ENCODE measurements around the gene CCNY.

The CCNY gene

GRCh38 chr10:35545878-35546590, 209.7 kb downstream of the CCNY start:
- Histone ChIP-seq H2AFZ (ENCODE audit: low read depth, low read length) (no peak overlapping the region), H3K9ac (ENCODE audit: low read length) (no peak overlapping the region), H3K27ac (ENCODE audit: low read length) (no peak overlapping the region), H3K79me2 (ENCODE audit: low read length) (no peaks in the 10 kb centered on the region), H3K4me2 (ENCODE audit: low read length) (no peak overlapping the region), H4K20me1 (ENCODE audit: insufficient read depth, low read length) (no peaks in the 10 kb centered on the region), H3K36me3 (replicated peaks; ENCODE audit: low read depth, low read length) (no peaks in the 10 kb centered on the region), H3K4me1 (ENCODE audit: low read length) (no peaks in the 10 kb centered on the region), H3K4me3 (ENCODE audit: low read length) (no peak overlapping the region), H3K27me3 (ENCODE audit: low read depth, low read length) (no peaks in the 10 kb centered on the region), H3K9me3 (ENCODE audit: insufficient read depth, low read length) (no peaks in the 10 kb centered on the region)
- TF ChIP-seq EZH2phosphoT487 (IDR thresholded peaks at IDR 0.05; ENCODE audit: low read depth) (no peak), CTCF (IDR thresholded peaks at IDR 0.05; ENCODE audit: low read depth, low read length) (no peak)

GRCh38 chr10:35546824-35547225, 210.5 kb downstream of the CCNY start:
- Histone ChIP-seq H3K4me2 (ENCODE audit: low read length) (no peak overlapping the region), H3K9ac (ENCODE audit: low read length) (no peak overlapping the region), H2AFZ (ENCODE audit: low read depth, low read length) (no peak overlapping the region), H3K36me3 (replicated peaks; ENCODE audit: low read depth, low read length) (no peaks in the 10 kb centered on the region), H3K27me3 (ENCODE audit: low read depth, low read length) (no peaks in the 10 kb centered on the region), H3K4me1 (ENCODE audit: low read length) (no peaks in the 10 kb centered on the region), H3K27ac (ENCODE audit: low read length) (no peak overlapping the region), H4K20me1 (ENCODE audit: insufficient read depth, low read length) (no peaks in the 10 kb centered on the region), H3K9me3 (ENCODE audit: insufficient read depth, low read length) (no peaks in the 10 kb centered on the region), H3K4me3 (ENCODE audit: low read length) (no peak overlapping the region), H3K79me2 (ENCODE audit: low read length) (no peaks in the 10 kb centered on the region)
- TF ChIP-seq CTCF (IDR thresholded peaks at IDR 0.05; ENCODE audit: low read depth, low read length) (no peak), EZH2phosphoT487 (IDR thresholded peaks at IDR 0.05; ENCODE audit: low read depth) (no peak)

GRCh38 chr10:35552650-35553342, 216.5 kb downstream of the CCNY start:
- no peaks in the 10 kb centered on the region for H3K36me3 ChIP-seq (replicated peaks; ENCODE audit: low read depth, low read length)
- H3K27ac ChIP-seq (ENCODE audit: low read length) = no peak overlapping the region
- H3K9ac ChIP-seq (ENCODE audit: low read length) = no peak overlapping the region
- TF ChIP-seq CTCF (IDR thresholded peaks at IDR 0.05; ENCODE audit: low read depth, low read length) = no peak
- no peak for TF ChIP-seq EZH2phosphoT487 (IDR thresholded peaks at IDR 0.05; ENCODE audit: low read depth)
- no peak overlapping the region for H3K4me2 ChIP-seq (ENCODE audit: low read length)
- H3K4me1 ChIP-seq (ENCODE audit: low read length) = peaks cover 9% of the 10 kb centered on the region
- no peaks in the 10 kb centered on the region for H4K20me1 ChIP-seq (ENCODE audit: insufficient read depth, low read length)
- H3K79me2 ChIP-seq (ENCODE audit: low read length) = no peaks in the 10 kb centered on the region
- H3K27me3 ChIP-seq (ENCODE audit: low read depth, low read length) = no peaks in the 10 kb centered on the region
- no peak overlapping the region for H2AFZ ChIP-seq (ENCODE audit: low read depth, low read length)
- no peak overlapping the region for H3K4me3 ChIP-seq (ENCODE audit: low read length)
- H3K9me3 ChIP-seq (ENCODE audit: insufficient read depth, low read length) = no peaks in the 10 kb centered on the region

GRCh38 chr10:35554036-35554435, 217.7 kb downstream of the CCNY start:
- Histone ChIP-seq H3K9me3 (ENCODE audit: insufficient read depth, low read length) (no peaks in the 10 kb centered on the region), H4K20me1 (ENCODE audit: insufficient read depth, low read length) (no peaks in the 10 kb centered on the region), H3K4me2 (ENCODE audit: low read length) (no peak overlapping the region), H3K27ac (ENCODE audit: low read length) (no peak overlapping the region), H3K4me1 (ENCODE audit: low read length) (peaks cover 9% of the 10 kb centered on the region), H3K4me3 (ENCODE audit: low read length) (no peak overlapping the region), H3K27me3 (ENCODE audit: low read depth, low read length) (no peaks in the 10 kb centered on the region), H3K79me2 (ENCODE audit: low read length) (no peaks in the 10 kb centered on the region), H3K36me3 (replicated peaks; ENCODE audit: low read depth, low read length) (no peaks in the 10 kb centered on the region), H2AFZ (ENCODE audit: low read depth, low read length) (no peak overlapping the region), H3K9ac (ENCODE audit: low read length) (no peak overlapping the region)
- TF ChIP-seq EZH2phosphoT487 (IDR thresholded peaks at IDR 0.05; ENCODE audit: low read depth) (no peak), CTCF (IDR thresholded peaks at IDR 0.05; ENCODE audit: low read depth, low read length) (no peak)

Measured in OCI-LY3 (cell line).